Lower leg skin (tissue), 4 donors: ENCODE results near the gene GPD1. TPM values are rescaled to one million over a fixed set of nuclear protein-coding genes. Genes with fewer than 3 reads are reported as not detected.

Source experiments
- DNase-seq, 2 donors: peaks; one replicate each; pipeline ENCODE4 v3.0.0-alpha.2; 2019; ENCODE audit warnings: low spot score in 2 of 2
- H3K4me3 ChIP-seq: fragments of 200-600 bp; sonication (generic); 2 replicates; pipeline ENCODE4 v1.5.1; 2017; ENCODE audit warnings: mild to moderate bottlenecking, low read depth; ENCODE audit not compliant: poor library complexity, severe bottlenecking
- CTCF ChIP-seq, 3 donors: fragments of 450-650 bp; IDR thresholded peaks; one replicate each; pipeline ENCODE4 v1.5.1; 2016; ENCODE audit warnings: antibody characterized with exemption in 3 of 3, mild to moderate bottlenecking in 3 of 3, moderate library complexity in 2 of 3
- POLR2A ChIP-seq, 2 donors: fragments of 450-650 bp; IDR thresholded peaks; one replicate each; pipeline ENCODE4 v1.6.1; 2016 to 2017; ENCODE audit warnings: antibody characterized with exemption in 2 of 2, mild to moderate bottlenecking in 1 of 2, moderate library complexity in 1 of 2
- WGBS, 2 donors: methylation state at CpG; one replicate each; pipeline ENCODE4 v1.1.5; 2018; 5-methylcytosine and 5-hydroxymethylcytosine counted together
- intact Hi-C: fragments of 100-400 bp; cut with DNase I; formaldehyde crosslinking; loops from one replicate; pipeline ENCODE4 v1.15.0; 2023; ENCODE audit warnings: low total_unique reads
- total RNA-seq, 4 donors: library from RNA; depleted of rRNA; stranded (reverse); fragments of >200 nt; gene quantifications; one replicate each; pipeline ENCODE4 v1.1.0, GENCODE V29; 2016

Gene GPD1
- total RNA-seq, 4 donors from 2014 or later: 29.9 to 38.8 (median 36.7) TPM

GRCh38 chr12:50109319-50109718, 5.5 kb downstream of the GPD1 start:
- TF ChIP-seq POLR2A (IDR thresholded peaks at IDR 0.05) (no peak), CTCF (IDR thresholded peaks at IDR 0.05) (no peak)
- 91 to 92% methylated on average over 3 of the region's 3 CpGs for WGBS, 2 donors
- H3K4me3 ChIP-seq: no peak overlapping the region
- no peak for DNase-seq
- intact Hi-C loops: no loop called here

- no peak for DNase-seq
- no peak for TF ChIP-seq POLR2A (IDR thresholded peaks at IDR 0.05)
- no peak for TF ChIP-seq CTCF (IDR thresholded peaks at IDR 0.05)
- no peak overlapping the region for H3K4me3 ChIP-seq
- WGBS, 2 donors: 36 to 42% methylated on average over 8 of the region's 8 CpGs
- intact Hi-C loops: no loop called here
Observed at GRCh38 chr12:50110127-50110761, 6.4 kb downstream of the GPD1 start.

- H3K4me3 ChIP-seq: no peak overlapping the region
- peak; percentile 28 to 87 for DNase-seq
- intact Hi-C loops: no loop called here
- 25 to 28% methylated on average over 7 of the region's 7 CpGs for WGBS, 2 donors
- TF ChIP-seq CTCF (IDR thresholded peaks at IDR 0.05) (no peak), POLR2A (IDR thresholded peaks at IDR 0.05) (no peak)
Observed at GRCh38 chr12:50110762-50111351, 7.0 kb downstream of the GPD1 start.

GRCh38 chr12:50111395-50111692, 7.5 kb downstream of the GPD1 start:
- TF ChIP-seq CTCF (IDR thresholded peaks at IDR 0.05) (peak in 1 of 3 donors; percentile 90), POLR2A (IDR thresholded peaks at IDR 0.05) (no peak)
- intact Hi-C loops: no loop called here
- no peak for DNase-seq
- H3K4me3 ChIP-seq: no peak overlapping the region
- 15 to 16% methylated on average over 12 to 19 of the region's 19 CpGs for WGBS, 2 donors

- peak; percentile 99 to 100 for DNase-seq
- intact Hi-C loops: no loop called here
Observed at GRCh38 chr12:50111693-50112455, 8.1 kb downstream of the GPD1 start, which contains the start of gene COX14. Gene COX14, plus strand, starts transcription at chr12:50112236. Its CDS starts 7,808 bp downstream, at chr12:50120044.

More at GRCh38 chr12:50111693-50112455, 8.1 kb downstream of the GPD1 start, which contains the start of gene COX14:
- TF ChIP-seq CTCF (IDR thresholded peaks at IDR 0.05): no peak
- peak in 1 of 2 donors; percentile 68 for TF ChIP-seq POLR2A (IDR thresholded peaks at IDR 0.05)
- peak within 1 kb of the TSS; percentile 81 for H3K4me3 ChIP-seq
- WGBS, 2 donors: 0% methylated on average over 48 to 49 of the region's 59 CpGs
